NCI-H1417 (cell line): ENCODE measurements around the gene FBXO46.

ENCODE experiments used
- DNase-seq, 3 experiments: peaks; one replicate each; lab custom pipeline; 2025; lab: John Stamatoyannopoulos, UW

Gene FBXO46

GRCh38 chr19:45730368-45731288, at the start of gene FBXO46:
FBXO46 (minus strand) TSS chr19:45730896; CDS start chr19:45713495, 17,401 bp downstream.
- DNase-seq: peak; percentile 95 to 99 (median 99)

GRCh38 chr19:45780146-45780447, 49.4 kb upstream of the FBXO46 start:
- DNase-seq: peak in 2 of 3 experiments; percentile 30 to 50

GRCh38 chr19:45779231-45780145, 48.8 kb upstream of the FBXO46 start:
- peak; percentile 91 to 97 (median 95) for DNase-seq

GRCh38 chr19:45778010-45778661, 47.4 kb upstream of the FBXO46 start:
- no peak for DNase-seq

GRCh38 chr19:45777395-45777961, 46.8 kb upstream of the FBXO46 start:
- DNase-seq: no peak

- no peak for DNase-seq
Observed at GRCh38 chr19:45774765-45775164, 44.1 kb upstream of the FBXO46 start.

GRCh38 chr19:45773384-45773783, 42.7 kb upstream of the FBXO46 start:
- DNase-seq: no peak

- DNase-seq: no peak
Observed at GRCh38 chr19:45772912-45773311, 42.2 kb upstream of the FBXO46 start.

- DNase-seq: no peak
Observed at GRCh38 chr19:45772130-45772840, 41.6 kb upstream of the FBXO46 start.

GRCh38 chr19:45771311-45771933, 40.7 kb upstream of the FBXO46 start:
- peak in 1 of 3 experiments; percentile 10 for DNase-seq

GRCh38 chr19:45770192-45771101, 39.8 kb upstream of the FBXO46 start:
- peak; percentile 97 to 98 (median 98) for DNase-seq

- peak in 2 of 3 experiments; percentile 73 to 79 for DNase-seq
Observed at GRCh38 chr19:45769821-45770191, 39.1 kb upstream of the FBXO46 start.

- DNase-seq: peak; percentile 94 to 98 (median 97)
Observed at GRCh38 chr19:45768984-45769782, 38.5 kb upstream of the FBXO46 start, which contains the start of gene SIX5. SIX5 (minus strand) TSS chr19:45769252; CDS start chr19:45768844, 408 bp downstream.

GRCh38 chr19:45768655-45768983, 37.9 kb upstream of the FBXO46 start:
- DNase-seq: peak in 1 of 3 experiments; percentile 54

GRCh38 chr19:45767881-45768654, 37.4 kb upstream of the FBXO46 start:
- peak in 2 of 3 experiments; percentile 54 to 58 for DNase-seq

- DNase-seq: peak; percentile 36 to 49 (median 41)
Observed at GRCh38 chr19:45767410-45767880, 36.7 kb upstream of the FBXO46 start.

- no peak for DNase-seq
Observed at GRCh38 chr19:45766869-45767346, 36.2 kb upstream of the FBXO46 start.
